Measurements from ENCODE around the gene CYBC1.

The CYBC1 gene

GRCh38 chr17:82446649-82447048 lies 3.9 kb downstream of the CYBC1 start:
- DNase-seq, result no peak

- no peak for DNase-seq
These were observed 4.4 kb downstream of the CYBC1 start for GRCh38 chr17:82446124-82446523.

- no peak for DNase-seq
These were observed 5.0 kb downstream of the CYBC1 start for GRCh38 chr17:82445542-82445941.

- DNase-seq, result no peak
These were observed 5.5 kb downstream of the CYBC1 start for GRCh38 chr17:82444941-82445521.

GRCh38 chr17:82444284-82444893 lies 6.2 kb downstream of the CYBC1 start:
- no peak for DNase-seq

GRCh38 chr17:82443465-82444283 lies 6.9 kb downstream of the CYBC1 start:
- DNase-seq, result no peak

- no peak for DNase-seq
These were observed 7.7 kb downstream of the CYBC1 start for GRCh38 chr17:82442643-82443464.

- no peak for DNase-seq
These were observed 8.7 kb downstream of the CYBC1 start for GRCh38 chr17:82441691-82442487.

GRCh38 chr17:82440991-82441627 lies 9.4 kb downstream of the CYBC1 start:
- DNase-seq, result no peak

- DNase-seq, result no peak
These were observed 10.0 kb downstream of the CYBC1 start for GRCh38 chr17:82440469-82440981.

GRCh38 chr17:82439829-82440365 lies 10.7 kb downstream of the CYBC1 start:
- no peak for DNase-seq

GRCh38 chr17:82439194-82439828 lies 11.2 kb downstream of the CYBC1 start:
- DNase-seq, result no peak

GRCh38 chr17:82438401-82439193 lies 12.0 kb downstream of the CYBC1 start:
- DNase-seq, result no peak

- no peak for DNase-seq
These were observed 13.3 kb downstream of the CYBC1 start for GRCh38 chr17:82437325-82437668.

GRCh38 chr17:82436601-82437324 lies 13.8 kb downstream of the CYBC1 start:
- DNase-seq, result no peak

GRCh38 chr17:82435601-82436583 lies 14.7 kb downstream of the CYBC1 start:
- DNase-seq, result no peak

- DNase-seq, result no peak
These were observed 15.4 kb downstream of the CYBC1 start for GRCh38 chr17:82435103-82435502.

- no peak for DNase-seq
These were observed 16.4 kb downstream of the CYBC1 start for GRCh38 chr17:82434216-82434565.

All from OCI-M1 (cell line).